ENCODE data around the gene TPPP.
A peak's percentile ranks its signal among the peaks of the same experiment; 100 is the strongest.
"Not testable (repeated sequence)": the region's sequence is repeated elsewhere in the genome, so short reads cannot be mapped to it uniquely, and the experiment has no call there.

DNA sequence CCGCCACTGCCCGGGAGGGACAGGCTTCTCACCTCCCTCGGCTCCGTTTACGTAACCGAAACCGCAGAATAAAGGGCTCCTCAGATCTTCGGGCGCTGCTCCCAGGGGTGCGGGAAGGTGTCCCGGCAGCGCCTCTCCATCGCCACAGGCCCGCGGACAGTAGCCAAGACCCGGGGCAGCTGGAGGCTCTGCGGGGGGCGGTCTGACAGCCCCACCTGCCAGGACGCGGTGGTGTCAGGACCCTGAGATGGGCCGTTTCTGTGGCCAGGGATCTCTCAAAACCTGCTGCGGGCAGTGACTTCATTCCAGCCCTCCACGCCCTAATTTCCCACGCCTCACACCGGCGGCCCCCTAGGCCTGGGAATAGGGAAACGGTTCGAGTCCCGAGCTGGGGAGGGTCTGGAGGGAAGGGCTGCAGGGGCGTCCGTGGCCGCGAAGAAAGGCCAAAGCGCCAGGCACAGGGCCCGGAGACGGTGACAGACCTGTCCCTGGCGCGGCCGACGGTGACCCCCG, 567 bp downstream of the TPPP start:
- TF ChIP-seq CTCF (IDR thresholded peaks at IDR 0.05; ENCODE audit: insufficient read depth, low read depth, low read length), result not testable (repeated sequence)
- peak; percentile 47 for TF ChIP-seq EZH2 (IDR thresholded peaks at IDR 0.05; ENCODE audit: insufficient read depth, low read length)

Measured in astrocyte (in vitro differentiated cells and primary cell).